ENCODE measurements around the gene ACOT2. TPM values are rescaled to one million over a fixed set of nuclear protein-coding genes. Genes with fewer than 3 reads are reported as not detected.

ACOT2 gene
- total RNA-seq, 4 donors from 2014 or later: 25.9 to 95.0 (median 72.7) TPM

- TF ChIP-seq EP300 (IDR thresholded peaks at IDR 0.05) (no peak), POLR2A (IDR thresholded peaks at IDR 0.05) (no peak), CTCF (IDR thresholded peaks at IDR 0.05) (peak in 2 of 5 experiments; percentile 9 to 31)
- H3K4me3 ChIP-seq: peak within 1 kb of the TSS; percentile 33 to 60 (median 48)
- no peaks in the 10 kb centered on the region for H3K27me3 ChIP-seq
- no peaks in the 10 kb centered on the region for H3K9me3 ChIP-seq
- H3K27ac ChIP-seq: peak within 1 kb of the TSS in 1 of 4 donors; percentile 71
- 4 to 8% methylated on average over 33 to 77 of the region's 89 CpGs for WGBS, 2 donors
- peaks cover 0 to 11% (median 0%) of the 10 kb centered on the region in 4 donors for H3K4me1 ChIP-seq
- no peak for DNase-seq (ENCODE audit: low spot score in 2 of 2)
- no peaks in the 10 kb centered on the region for H3K36me3 ChIP-seq
These were observed 22.9 kb downstream of the ACOT2 start, which contains the start of gene ACOT4 for GRCh38 chr14:73591690-73592449. Gene ACOT4 (plus strand): TSS chr14:73591873. CDS start chr14:73591960, 87 bp downstream.

GRCh38 chr14:73594491-73594890 is 25.5 kb downstream of the ACOT2 start:
- H3K36me3 ChIP-seq: no peaks in the 10 kb centered on the region
- no peak overlapping the region for H3K27ac ChIP-seq
- whole genome bisulfite sequencing, 2 donors: 90 to 93% methylated on average over 9 of the region's 9 CpGs
- no peak overlapping the region for H3K4me3 ChIP-seq
- no peaks in the 10 kb centered on the region for H3K27me3 ChIP-seq
- TF ChIP-seq POLR2A (IDR thresholded peaks at IDR 0.05): no peak
- TF ChIP-seq CTCF (IDR thresholded peaks at IDR 0.05): no peak
- no peak for TF ChIP-seq EP300 (IDR thresholded peaks at IDR 0.05)
- no peak for DNase-seq (ENCODE audit: low spot score in 2 of 2)
- H3K9me3 ChIP-seq: no peaks in the 10 kb centered on the region
- peaks cover 0 to 11% (median 0%) of the 10 kb centered on the region in 4 donors for H3K4me1 ChIP-seq

GRCh38 chr14:73599499-73599898 is 30.5 kb downstream of the ACOT2 start:
- Histone ChIP-seq H3K9me3 (no peaks in the 10 kb centered on the region), H3K4me1 (no peaks in the 10 kb centered on the region), H3K36me3 (no peaks in the 10 kb centered on the region), H3K27me3 (no peaks in the 10 kb centered on the region), H3K4me3 (no peak overlapping the region), H3K27ac (no peak overlapping the region)
- no peak for DNase-seq (ENCODE audit: low spot score in 2 of 2)
- TF ChIP-seq CTCF (IDR thresholded peaks at IDR 0.05) (no peak), EP300 (IDR thresholded peaks at IDR 0.05) (no peak), POLR2A (IDR thresholded peaks at IDR 0.05) (no peak)

GRCh38 chr14:73602994-73603393 is 34.0 kb downstream of the ACOT2 start:
- H3K4me3 ChIP-seq: no peak overlapping the region
- no peak for DNase-seq (ENCODE audit: low spot score in 2 of 2)
- WGBS, 2 donors: 66 to 68% methylated on average over 3 of the region's 3 CpGs

More at GRCh38 chr14:73602994-73603393, 34.0 kb downstream of the ACOT2 start:
- no peaks in the 10 kb centered on the region for H3K36me3 ChIP-seq
- no peaks in the 10 kb centered on the region for H3K9me3 ChIP-seq
- H3K4me1 ChIP-seq: no peaks in the 10 kb centered on the region
- TF ChIP-seq CTCF (IDR thresholded peaks at IDR 0.05) (no peak), POLR2A (IDR thresholded peaks at IDR 0.05) (no peak), EP300 (IDR thresholded peaks at IDR 0.05) (no peak)
- H3K27me3 ChIP-seq: no peaks in the 10 kb centered on the region
- H3K27ac ChIP-seq: no peak overlapping the region
